A673 (cell line): ENCODE data around the gene EPN2. TPM values are rescaled to one million over a fixed set of nuclear protein-coding genes. Genes with fewer than 3 reads are reported as not detected.

ENCODE experiments used
- BruUV-seq: library from RNA; stranded (reverse); fragments of 400-500 nt; replicated peaks from 2 replicates; lab custom pipeline; 2021; lab: Mats Ljungman, UMichigan
- CTCF ChIA-PET: fragments of 300-600 bp; sonication (Branson Sonifier 250); formaldehyde crosslinking; loops from one replicate; lab custom pipeline; 2022; ENCODE audit warnings: antibody characterized with exemption; lab: Charles Lee
- POLR2A ChIA-PET: fragments of 300-600 bp; sonication (Branson Sonifier 250); formaldehyde crosslinking; loops from one replicate; lab custom pipeline; 2022; ENCODE audit warnings: antibody characterized with exemption; ENCODE audit not compliant: low non-redundant PET; lab: Charles Lee
- DNase-seq: peaks from one replicate; pipeline ENCODE4 v3.0.0-alpha.2; 2015; ENCODE audit warnings: low spot score
- H3K27ac ChIP-seq: fragments of 200-600 bp; sonication (generic); 2 replicates; pipeline ENCODE4 v1.5.1; 2016; ENCODE audit warnings: mixed run types, low read depth, mild to moderate bottlenecking, mixed read lengths, antibody characterized with exemption, low read length; ENCODE audit not compliant: poor library complexity, severe bottlenecking
- H3K27me3 ChIP-seq: fragments of 200-600 bp; sonication (generic); replicated peaks from 2 replicates; pipeline ENCODE4 v1.6.1; 2017; ENCODE audit warnings: mixed run types, low read depth, mild to moderate bottlenecking, mixed read lengths, antibody characterized with exemption, low read length; ENCODE audit not compliant: insufficient read depth, poor library complexity
- H3K36me3 ChIP-seq: fragments of 200-600 bp; sonication (generic); 2 replicates; pipeline ENCODE4 v1.6.1; 2016; ENCODE audit warnings: mixed run types, mild to moderate bottlenecking, mixed read lengths, antibody characterized with exemption, low read length; ENCODE audit not compliant: insufficient read depth, poor library complexity, severe bottlenecking
- H3K4me1 ChIP-seq: fragments of 200-600 bp; sonication (generic); 2 replicates; pipeline ENCODE4 v1.6.1; 2017; ENCODE audit warnings: mixed run types, mild to moderate bottlenecking, mixed read lengths, antibody characterized with exemption, low read length; ENCODE audit not compliant: insufficient read depth, poor library complexity, severe bottlenecking
- H3K4me3 ChIP-seq: fragments of 200-600 bp; sonication (generic); 2 replicates; pipeline ENCODE4 v1.5.1; 2016; ENCODE audit warnings: low read depth, mixed run types, mild to moderate bottlenecking, mixed read lengths, low read length; ENCODE audit not compliant: poor library complexity, severe bottlenecking
- H3K9me3 ChIP-seq: fragments of 200-600 bp; sonication (generic); 2 replicates; pipeline ENCODE4 v1.6.1; 2016; ENCODE audit warnings: mixed run types, low read depth, mild to moderate bottlenecking, mixed read lengths, antibody characterized with exemption, low read length; ENCODE audit not compliant: poor library complexity, severe bottlenecking
- EZH2 ChIP-seq: fragments of 200-600 bp; sonication (generic); IDR thresholded peaks from 2 replicates; pipeline ENCODE4 v1.6.1; 2017; ENCODE audit warnings: borderline replicate concordance, low read depth, mild to moderate bottlenecking, mixed read lengths, antibody characterized with exemption, low read length; ENCODE audit not compliant: poor library complexity, severe bottlenecking
- intact Hi-C: fragments of 100-400 bp; cut with micrococcal nuclease; formaldehyde crosslinking; loops from one replicate; pipeline ENCODE4 v1.10.0; 2022; ENCODE audit not compliant: unreplicated experiment
- total RNA-seq: library from RNA; stranded (reverse); gene quantifications from 2 replicates; pipeline ENCODE4 v1.2.3, GENCODE V29; 2021
- TF ChIP-seq, protein P1 (sequence below): fragments of 300-800, 200-600 bp; sonication (generic); conservative IDR thresholded peaks from 2 replicates; pipeline ENCODE4 v1.5.1; 2017; ENCODE audit warnings: low read depth, mild to moderate bottlenecking, antibody characterized with exemption, low read length, moderate library complexity, mixed read lengths

EPN2 gene
- total RNA-seq, 1 experiment from 2014 or later: 52.0 TPM

DNA sequence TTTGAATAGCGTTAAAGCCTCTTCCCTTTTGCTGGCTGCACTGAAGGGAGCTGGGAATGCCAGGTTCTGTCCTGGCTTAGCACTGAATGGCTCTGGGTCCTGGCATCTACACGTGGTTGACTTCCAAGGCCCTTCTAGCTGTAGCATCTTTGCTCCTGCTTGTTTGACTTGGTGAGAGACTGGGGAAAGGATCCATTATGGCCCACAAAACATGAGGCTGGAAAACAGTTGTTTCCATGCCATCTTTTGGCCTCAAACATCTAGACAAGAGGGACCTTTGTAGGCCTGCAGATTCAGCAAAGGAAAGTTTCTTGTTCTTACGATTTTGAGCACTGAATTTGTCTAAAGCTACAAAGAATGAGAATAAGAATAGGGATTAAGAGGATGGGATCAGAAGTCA, 32.5 kb downstream of the EPN2 start:
- POLR2A ChIA-PET: no interaction called here
- H3K9me3 ChIP-seq: no peaks in the 10 kb centered on the region
- no peaks in the 10 kb centered on the region for H3K36me3 ChIP-seq
- TF ChIP-seq, protein P1, sequence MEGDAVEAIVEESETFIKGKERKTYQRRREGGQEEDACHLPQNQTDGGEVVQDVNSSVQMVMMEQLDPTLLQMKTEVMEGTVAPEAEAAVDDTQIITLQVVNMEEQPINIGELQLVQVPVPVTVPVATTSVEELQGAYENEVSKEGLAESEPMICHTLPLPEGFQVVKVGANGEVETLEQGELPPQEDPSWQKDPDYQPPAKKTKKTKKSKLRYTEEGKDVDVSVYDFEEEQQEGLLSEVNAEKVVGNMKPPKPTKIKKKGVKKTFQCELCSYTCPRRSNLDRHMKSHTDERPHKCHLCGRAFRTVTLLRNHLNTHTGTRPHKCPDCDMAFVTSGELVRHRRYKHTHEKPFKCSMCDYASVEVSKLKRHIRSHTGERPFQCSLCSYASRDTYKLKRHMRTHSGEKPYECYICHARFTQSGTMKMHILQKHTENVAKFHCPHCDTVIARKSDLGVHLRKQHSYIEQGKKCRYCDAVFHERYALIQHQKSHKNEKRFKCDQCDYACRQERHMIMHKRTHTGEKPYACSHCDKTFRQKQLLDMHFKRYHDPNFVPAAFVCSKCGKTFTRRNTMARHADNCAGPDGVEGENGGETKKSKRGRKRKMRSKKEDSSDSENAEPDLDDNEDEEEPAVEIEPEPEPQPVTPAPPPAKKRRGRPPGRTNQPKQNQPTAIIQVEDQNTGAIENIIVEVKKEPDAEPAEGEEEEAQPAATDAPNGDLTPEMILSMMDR: no peak
- no TSS peak for BruUV-seq
- intact Hi-C loops: no loop called here
- H3K4me3 ChIP-seq: no peak overlapping the region
- no peak for DNase-seq
- CTCF ChIA-PET: interaction anchor here (0.5 kb wide), 1 partner anchor 81 kb away, joined by 3 read pairs; no protein-coding TSS in a partner anchor
- peaks cover under 1% of the 10 kb centered on the region for H3K4me1 ChIP-seq
- no peak overlapping the region for H3K27ac ChIP-seq
- no peaks in the 10 kb centered on the region for H3K27me3 ChIP-seq

DNA sequence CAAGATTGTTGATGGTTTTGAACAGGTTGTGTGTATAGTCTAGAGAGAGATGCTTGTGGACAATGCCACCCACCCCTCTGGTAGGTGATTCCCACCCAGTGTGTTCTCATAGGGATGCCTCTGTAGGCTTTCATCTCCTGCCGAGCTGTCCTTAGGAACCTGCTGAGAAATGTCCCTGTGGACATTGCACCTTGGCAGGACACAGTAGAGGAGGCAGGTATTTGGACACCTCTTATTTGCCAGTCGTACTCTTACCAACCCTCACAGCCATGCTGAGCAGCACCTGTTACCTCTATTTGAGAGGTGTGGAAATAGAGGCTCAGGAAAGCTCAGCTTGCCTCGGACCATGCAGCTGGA, 33.2 kb downstream of the EPN2 start:
- no peak for TF ChIP-seq EZH2
- TF ChIP-seq, protein P1: no peak

GRCh38 chr17:19270704-19271611, 33.8 kb downstream of the EPN2 start:
- H3K27me3 ChIP-seq: no peaks in the 10 kb centered on the region
- TF ChIP-seq EZH2: no peak
- TF ChIP-seq, protein P1: no peak
- no peaks in the 10 kb centered on the region for H3K4me1 ChIP-seq
- H3K36me3 ChIP-seq: no peaks in the 10 kb centered on the region
- intact Hi-C loops: no loop called here
- no peak overlapping the region for H3K27ac ChIP-seq
- BruUV-seq: no TSS peak
- no peak overlapping the region for H3K4me3 ChIP-seq
- ChIA-PET CTCF (no interaction called here), POLR2A (no interaction called here)
- H3K9me3 ChIP-seq: no peaks in the 10 kb centered on the region
- no peak for DNase-seq

More for the DNA sequence above, 33.2 kb downstream of the EPN2 start:
- Histone ChIP-seq H3K27me3 (no peaks in the 10 kb centered on the region), H3K36me3 (no peaks in the 10 kb centered on the region), H3K4me3 (no peak overlapping the region), H3K4me1 (no peaks in the 10 kb centered on the region), H3K9me3 (no peaks in the 10 kb centered on the region), H3K27ac (no peak overlapping the region)
- ChIA-PET POLR2A (no interaction called here), CTCF (interaction anchor here (0.5 kb wide), 1 partner anchor 80 kb away, joined by 3 read pairs; no protein-coding TSS in a partner anchor)
- no peak for DNase-seq
- intact Hi-C loops: no loop called here
- no TSS peak for BruUV-seq
